ENCODE measurements around the gene AIPL1. TPM values are rescaled to one million over a fixed set of nuclear protein-coding genes. Genes with fewer than 3 reads are reported as not detected.

AIPL1 gene
- total RNA-seq, 1 donor, result not detected

- no peak for DNase-seq (ENCODE audit: low read depth in 2 of 3, low spot score in 2 of 3)
These were observed 33.3 kb upstream of the AIPL1 start for GRCh38 chr17:6468051-6468790.

DNA sequence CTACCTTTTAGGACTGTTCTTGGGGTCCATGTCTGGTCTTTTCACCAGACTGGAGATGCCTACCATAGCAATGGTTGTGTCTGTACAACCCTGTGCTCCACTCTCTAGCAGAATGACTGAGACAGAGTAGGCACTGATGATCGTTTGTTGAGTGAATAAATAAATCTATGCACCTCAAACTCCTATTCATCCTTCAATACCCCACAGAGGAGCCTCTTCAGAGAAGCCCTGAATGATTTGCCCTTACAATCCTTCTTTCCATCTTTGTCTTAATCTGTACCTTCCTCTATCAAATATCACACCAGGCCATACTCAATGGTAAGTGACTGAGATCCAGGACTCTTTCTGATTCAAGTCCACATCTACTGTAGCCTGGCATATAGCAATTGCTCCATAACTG, 32.6 kb upstream of the AIPL1 start:
- DNase-seq (ENCODE audit: low read depth in 2 of 3, low spot score in 2 of 3), result no peak

GRCh38 chr17:6465206-6466003, 30.5 kb upstream of the AIPL1 start:
- no peak for DNase-seq (ENCODE audit: low read depth in 2 of 3, low spot score in 2 of 3)

- no peak for DNase-seq (ENCODE audit: low read depth in 2 of 3, low spot score in 2 of 3)
These were observed 29.6 kb upstream of the AIPL1 start for GRCh38 chr17:6464446-6465041.

- no peak for DNase-seq (ENCODE audit: low read depth in 2 of 3, low spot score in 2 of 3)
These were observed 28.9 kb upstream of the AIPL1 start for GRCh38 chr17:6463616-6464445.

- no peak for DNase-seq (ENCODE audit: low read depth in 2 of 3, low spot score in 2 of 3)
These were observed 27.8 kb upstream of the AIPL1 start for GRCh38 chr17:6462692-6463091.

GRCh38 chr17:6461792-6462524, 27.0 kb upstream of the AIPL1 start:
- DNase-seq (ENCODE audit: low read depth in 2 of 3, low spot score in 2 of 3), result no peak

DNA sequence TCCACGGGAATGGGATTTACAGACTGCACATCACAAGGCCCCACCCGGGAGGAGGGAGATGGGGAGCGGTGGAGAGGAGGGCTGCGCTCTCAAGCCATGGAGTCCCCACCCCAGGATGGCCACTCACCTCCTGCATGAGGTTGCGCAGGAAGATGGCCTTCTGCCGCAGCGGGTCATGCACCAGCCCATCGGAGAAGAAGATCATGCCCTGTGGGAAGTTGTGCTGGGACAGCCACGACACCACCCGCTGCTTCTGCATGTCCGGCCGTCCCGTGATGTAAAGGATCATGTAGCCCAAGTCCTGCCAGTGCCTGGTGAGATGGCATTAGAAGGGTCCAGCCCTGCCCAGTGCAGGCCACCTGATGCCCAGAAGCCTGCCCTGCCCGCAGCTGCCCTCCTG, 26.3 kb upstream of the AIPL1 start:
- DNase-seq (ENCODE audit: low read depth in 2 of 3, low spot score in 2 of 3), result no peak

- DNase-seq (ENCODE audit: low read depth in 2 of 3, low spot score in 2 of 3), result no peak
These were observed 25.7 kb upstream of the AIPL1 start for GRCh38 chr17:6460531-6461161.

GRCh38 chr17:6458460-6458950, 23.6 kb upstream of the AIPL1 start:
- no peak for DNase-seq (ENCODE audit: low read depth in 2 of 3, low spot score in 2 of 3)

DNA sequence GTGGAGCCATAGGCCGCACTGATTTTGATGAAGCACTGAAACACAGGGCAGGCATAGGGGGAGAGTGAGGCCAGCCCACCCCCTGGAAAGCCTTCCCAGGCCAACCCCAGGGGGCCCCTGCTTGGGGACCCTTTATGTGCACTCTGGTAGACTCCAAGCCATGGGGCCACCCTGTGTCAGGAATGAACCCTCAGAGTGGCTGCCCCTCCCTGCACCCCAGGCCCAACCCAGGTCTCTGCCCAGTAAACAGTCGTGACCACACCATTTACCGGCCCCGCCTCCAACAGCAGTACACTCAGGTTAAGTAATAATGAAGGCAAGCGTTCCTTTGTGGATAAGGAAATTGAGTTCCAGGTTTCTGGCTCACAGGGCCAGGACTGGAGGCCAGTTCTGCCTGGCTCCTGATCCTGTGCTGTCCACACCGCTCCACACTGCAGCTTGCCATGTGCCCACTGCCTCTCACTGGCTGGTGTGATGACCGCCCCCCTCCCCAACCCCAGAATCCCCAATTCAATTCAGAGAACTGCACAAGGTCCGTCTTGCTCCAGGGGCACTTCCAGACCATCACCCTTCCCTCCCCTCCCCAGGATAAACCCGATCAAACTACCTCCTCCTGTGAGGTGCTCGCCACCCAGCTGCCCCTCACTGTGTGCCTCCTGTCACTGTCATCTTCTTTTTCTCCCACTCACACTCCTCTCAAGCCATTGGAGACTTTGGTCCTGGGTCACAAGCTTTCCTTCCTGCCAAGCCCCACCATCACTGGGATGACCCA, 23.0 kb upstream of the AIPL1 start:
- DNase-seq (ENCODE audit: low read depth in 2 of 3, low spot score in 2 of 3), result no peak

GRCh38 chr17:6456914-6457687, 22.2 kb upstream of the AIPL1 start:
- no peak for DNase-seq (ENCODE audit: low read depth in 2 of 3, low spot score in 2 of 3)

- DNase-seq (ENCODE audit: low read depth in 2 of 3, low spot score in 2 of 3), result no peak
These were observed 21.4 kb upstream of the AIPL1 start for GRCh38 chr17:6456321-6456720.

DNA sequence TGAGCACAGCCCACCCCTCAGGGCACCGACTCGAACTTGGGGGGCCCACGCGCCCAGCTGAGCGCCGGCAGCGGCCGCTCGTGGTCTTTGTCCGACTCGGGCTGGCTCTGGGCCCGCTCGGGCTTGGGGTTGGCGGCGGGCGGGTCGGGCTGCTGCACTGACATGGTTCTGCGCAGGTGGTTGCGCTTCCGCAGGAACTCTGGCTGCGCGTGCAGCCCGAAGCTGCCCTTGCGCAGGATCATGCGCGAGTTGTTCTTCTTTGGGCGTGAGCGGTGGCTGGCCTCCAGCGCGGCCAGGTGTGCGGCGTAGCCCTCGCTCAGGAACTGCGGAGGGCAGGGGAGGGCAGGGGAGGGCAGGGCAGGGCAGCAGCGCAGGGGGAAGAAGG, 20.4 kb upstream of the AIPL1 start:
- peak; percentile 26 to 81 (median 75) for DNase-seq (ENCODE audit: low read depth in 2 of 3, low spot score in 2 of 3)

GRCh38 chr17:6454495-6455320, 19.8 kb upstream of the AIPL1 start:
- peak in 2 of 3 donors; percentile 18 to 22 for DNase-seq (ENCODE audit: low read depth in 2 of 3, low spot score in 2 of 3)

DNA sequence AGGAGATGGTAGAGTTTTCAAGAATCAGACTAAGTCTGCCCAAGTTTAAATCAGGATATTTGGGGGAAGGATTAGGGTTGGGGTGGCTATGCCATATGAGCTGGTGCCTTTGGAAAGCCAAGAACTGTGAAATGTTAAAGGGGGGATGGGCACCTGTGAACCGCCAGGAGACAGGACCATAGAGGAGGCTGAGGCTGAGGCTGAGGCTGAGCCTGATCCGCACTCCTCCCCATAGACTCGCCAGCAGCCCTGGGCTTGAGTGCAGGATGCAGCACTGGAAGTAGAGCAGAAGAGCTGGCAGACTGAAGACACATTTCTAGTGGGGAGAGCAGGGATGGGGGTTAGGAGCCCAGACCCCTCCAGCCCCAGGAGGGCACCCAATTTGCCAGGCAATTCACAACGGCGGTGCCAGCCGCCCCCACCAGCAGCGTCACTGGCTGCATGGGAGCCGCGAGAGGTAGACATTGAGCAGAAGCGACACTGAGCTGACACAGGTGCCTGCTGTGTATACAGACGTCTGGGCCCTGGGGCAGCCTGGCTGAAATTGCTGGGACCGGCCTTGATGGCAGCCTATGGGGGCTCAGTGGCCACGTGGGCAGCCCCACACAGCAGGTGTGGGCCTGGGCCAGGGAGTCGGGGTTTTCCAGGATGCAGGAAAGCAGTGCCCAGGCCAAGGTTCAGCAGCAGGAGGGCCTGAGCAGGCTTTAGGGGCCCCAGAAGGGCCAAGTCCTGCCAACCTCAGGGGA, 18.5 kb upstream of the AIPL1 start:
- no peak for DNase-seq (ENCODE audit: low read depth in 2 of 3, low spot score in 2 of 3)
